RWPE1 (cell line): ENCODE results near the gene TELO2.

Source experiments
- CTCF ChIA-PET: fragments of 350-600 bp; sonication (Branson Sonifier 250); formaldehyde crosslinking; extraction: SDS; loops from one replicate; lab custom pipeline; 2021; lab: Yijun Ruan, JAX
- POLR2A ChIA-PET: fragments of 400-600 bp; formaldehyde crosslinking; extraction: SDS; loops from one replicate; lab custom pipeline; 2020; ENCODE audit warnings: antibody characterized with exemption; ENCODE audit not compliant: low non-redundant PET; lab: Yijun Ruan, JAX
- DNase-seq: peaks from one replicate; pipeline ENCODE4 v3.0.0; 2012; ENCODE audit warnings: low spot score
- H3K27ac ChIP-seq: fragments of 450-650 bp; 2 replicates; pipeline ENCODE4 v1.5.1; 2017
- TF ChIP-seq, protein P1 (sequence below): fragments of 450-650 bp; conservative IDR thresholded peaks from 2 replicates; pipeline ENCODE4 v1.5.1; 2017; ENCODE audit warnings: low read depth, mild to moderate bottlenecking

TELO2 gene

DNA sequence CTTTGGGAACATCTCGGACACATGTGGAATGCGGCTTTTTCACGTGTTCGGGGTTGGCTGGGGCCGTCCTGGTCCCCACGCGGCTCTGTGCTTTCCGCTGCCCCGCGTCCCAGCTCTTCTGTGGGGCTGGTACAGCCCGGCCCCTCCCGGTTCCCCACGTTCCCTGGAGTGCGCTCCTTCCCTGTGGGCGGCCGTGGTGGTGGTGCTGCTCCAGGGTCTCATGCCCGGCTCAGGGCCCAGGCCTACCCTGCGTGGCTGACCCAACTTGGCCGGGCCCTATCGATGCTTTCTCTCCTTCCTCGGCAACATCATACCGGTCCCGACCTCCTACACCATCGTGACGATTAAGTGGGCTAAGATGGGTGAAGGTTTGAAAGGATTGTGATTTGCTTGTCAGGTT, 3.3 kb downstream of the TELO2 start:
- no peak for DNase-seq
- TF ChIP-seq, protein P1, sequence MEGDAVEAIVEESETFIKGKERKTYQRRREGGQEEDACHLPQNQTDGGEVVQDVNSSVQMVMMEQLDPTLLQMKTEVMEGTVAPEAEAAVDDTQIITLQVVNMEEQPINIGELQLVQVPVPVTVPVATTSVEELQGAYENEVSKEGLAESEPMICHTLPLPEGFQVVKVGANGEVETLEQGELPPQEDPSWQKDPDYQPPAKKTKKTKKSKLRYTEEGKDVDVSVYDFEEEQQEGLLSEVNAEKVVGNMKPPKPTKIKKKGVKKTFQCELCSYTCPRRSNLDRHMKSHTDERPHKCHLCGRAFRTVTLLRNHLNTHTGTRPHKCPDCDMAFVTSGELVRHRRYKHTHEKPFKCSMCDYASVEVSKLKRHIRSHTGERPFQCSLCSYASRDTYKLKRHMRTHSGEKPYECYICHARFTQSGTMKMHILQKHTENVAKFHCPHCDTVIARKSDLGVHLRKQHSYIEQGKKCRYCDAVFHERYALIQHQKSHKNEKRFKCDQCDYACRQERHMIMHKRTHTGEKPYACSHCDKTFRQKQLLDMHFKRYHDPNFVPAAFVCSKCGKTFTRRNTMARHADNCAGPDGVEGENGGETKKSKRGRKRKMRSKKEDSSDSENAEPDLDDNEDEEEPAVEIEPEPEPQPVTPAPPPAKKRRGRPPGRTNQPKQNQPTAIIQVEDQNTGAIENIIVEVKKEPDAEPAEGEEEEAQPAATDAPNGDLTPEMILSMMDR: no peak
- ChIA-PET CTCF (no interaction called here), POLR2A (no interaction called here)
- no peak overlapping the region for H3K27ac ChIP-seq

DNA sequence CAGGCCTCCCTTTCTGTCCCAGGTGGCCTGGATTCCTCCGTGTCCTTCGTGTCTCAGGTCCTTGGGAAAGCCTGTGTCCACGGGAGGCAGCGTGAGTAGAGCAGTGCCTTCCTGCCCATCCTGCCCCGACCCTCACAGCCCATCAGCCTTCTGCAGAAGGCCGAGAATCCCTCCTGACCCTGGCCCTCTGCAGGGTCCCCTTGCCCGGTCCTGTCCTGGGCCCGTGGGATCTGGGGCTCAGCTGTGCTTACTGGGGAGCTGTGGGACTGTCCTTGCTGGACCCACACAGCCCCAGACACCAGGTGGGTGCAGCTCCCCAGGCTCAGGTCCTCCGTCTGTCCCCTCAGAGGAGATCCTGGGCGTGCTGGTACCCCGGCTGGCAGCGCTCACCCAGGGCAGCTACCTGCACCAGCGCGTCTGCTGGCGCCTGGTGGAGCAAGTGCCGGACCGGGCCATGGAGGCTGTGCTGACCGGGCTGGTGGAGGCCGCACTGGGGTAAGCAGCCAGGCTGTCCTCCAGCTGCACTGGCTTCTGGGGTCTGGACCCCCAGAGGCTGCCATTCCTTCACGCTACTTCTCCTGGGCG, 3.9 kb downstream of the TELO2 start:
- CTCF ChIA-PET: no interaction called here
- DNase-seq: no peak
- no peak overlapping the region for H3K27ac ChIP-seq
- TF ChIP-seq, protein P1: no peak
- POLR2A ChIA-PET: no interaction called here

DNA sequence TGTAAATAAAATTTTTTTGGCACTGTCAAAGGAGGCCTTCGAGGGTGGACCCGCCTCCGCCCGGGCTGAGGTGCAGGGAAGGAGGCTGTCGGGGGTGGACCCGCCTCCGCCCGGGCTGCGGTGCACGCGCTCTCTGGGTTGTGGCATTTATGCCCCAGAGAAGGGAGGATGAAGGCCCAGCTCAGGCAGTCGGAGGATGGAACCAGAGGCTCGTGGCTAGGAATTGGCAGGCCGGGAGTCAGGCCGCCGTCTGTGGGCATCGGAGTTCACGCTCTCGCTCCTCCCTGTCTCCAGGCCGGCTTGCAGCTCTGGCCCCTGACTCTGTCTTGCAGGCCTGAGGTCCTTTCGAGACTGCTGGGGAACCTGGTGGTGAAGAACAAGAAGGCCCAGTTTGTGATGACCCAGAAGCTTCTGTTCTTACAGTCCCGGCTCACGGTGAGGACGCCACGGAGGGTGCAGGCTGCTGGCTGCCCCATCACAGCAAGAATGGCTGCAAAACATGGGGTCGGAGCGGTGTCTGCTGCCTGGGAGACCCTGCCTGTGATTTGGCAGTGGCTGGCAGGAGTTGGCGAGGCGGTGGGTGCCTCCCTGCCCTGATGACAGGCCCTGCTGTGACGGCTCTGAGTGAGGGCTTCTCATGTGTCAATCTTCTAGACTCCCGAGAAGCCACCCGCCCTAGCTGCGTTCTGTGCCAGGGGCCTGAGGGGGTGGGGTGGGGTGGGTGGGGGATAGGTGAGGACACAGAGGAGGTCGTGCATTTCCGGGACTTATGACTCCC, 5.9 kb downstream of the TELO2 start:
- TF ChIP-seq, protein P1: no peak
- no peak for DNase-seq
- H3K27ac ChIP-seq: no peak overlapping the region
- ChIA-PET POLR2A (no interaction called here), CTCF (interaction anchor here (0.7 kb wide), 1 partner anchor 34 kb away, joined by 4 read pairs; the partner anchor contains the start of gene TMEM204)

DNA sequence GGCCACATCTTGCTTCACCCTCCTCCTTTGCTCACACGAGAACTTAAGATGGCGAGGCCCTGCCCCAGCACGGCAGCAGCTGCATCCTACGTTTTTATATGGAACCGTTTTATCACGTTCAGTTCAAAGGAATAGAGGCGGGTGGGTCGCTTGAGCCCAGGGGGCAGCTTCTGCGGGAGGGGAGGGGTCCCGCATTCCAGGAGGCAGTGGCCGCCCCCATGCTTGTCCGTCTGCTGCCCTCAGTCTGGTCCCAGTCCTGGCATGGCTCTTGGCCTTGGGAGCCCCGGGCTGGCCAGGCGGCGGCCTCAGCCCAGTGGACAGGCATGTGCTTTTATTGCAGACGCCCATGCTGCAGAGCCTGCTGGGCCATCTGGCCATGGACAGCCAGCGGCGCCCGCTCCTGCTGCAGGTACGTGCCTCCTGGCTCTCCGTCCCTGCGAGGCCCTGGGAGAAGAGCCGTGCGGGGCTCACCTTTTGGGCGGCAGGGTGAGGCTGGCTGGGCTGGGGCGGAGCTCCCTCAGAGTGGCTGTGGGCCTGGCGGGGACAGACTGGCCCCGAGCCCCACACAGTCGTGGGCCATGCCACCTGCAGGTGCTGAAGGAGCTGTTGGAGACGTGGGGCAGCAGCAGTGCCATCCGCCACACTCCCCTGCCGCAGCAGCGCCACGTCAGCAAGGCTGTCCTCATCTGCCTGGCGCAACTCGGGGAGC, 6.8 kb downstream of the TELO2 start:
- no peak overlapping the region for H3K27ac ChIP-seq
- CTCF ChIA-PET: interaction anchor here (0.7 kb wide), 1 partner anchor 33 kb away, joined by 4 read pairs; the partner anchor contains the start of gene TMEM204
- DNase-seq: no peak
- POLR2A ChIA-PET: no interaction called here
- TF ChIP-seq, protein P1: no peak

DNA sequence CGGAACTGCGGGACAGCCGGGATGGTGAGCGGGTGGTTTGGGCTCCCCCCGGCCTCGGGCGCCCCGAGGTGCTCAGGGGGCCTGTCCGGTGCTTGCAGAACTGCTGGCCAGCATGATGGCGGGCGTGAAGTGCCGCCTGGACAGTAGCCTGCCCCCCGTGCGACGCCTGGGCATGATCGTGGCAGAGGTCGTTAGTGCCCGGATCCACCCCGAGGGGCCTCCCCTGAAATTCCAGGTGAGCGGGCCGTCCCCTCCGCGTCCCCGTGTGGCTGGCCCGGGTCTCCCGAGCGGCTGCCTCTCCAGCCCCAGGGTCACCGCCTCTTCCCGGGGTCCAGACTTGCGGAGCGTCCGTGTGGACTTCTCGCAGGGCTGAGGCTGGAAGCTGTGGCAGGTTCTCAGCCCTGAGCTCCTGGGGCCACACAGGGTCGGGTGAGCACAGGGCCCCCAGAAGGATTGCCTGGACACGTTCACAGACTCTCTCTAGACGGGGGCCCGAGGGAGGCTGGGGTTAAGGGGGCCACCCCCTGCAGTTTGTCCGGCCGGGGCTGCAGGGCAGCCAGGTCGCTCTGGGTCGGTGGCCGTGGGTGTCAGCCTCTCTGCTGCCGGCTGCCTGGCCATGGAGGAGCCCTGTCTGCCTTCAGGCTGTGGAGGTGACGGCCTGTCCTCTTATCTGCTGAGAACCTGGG, 7.4 kb downstream of the TELO2 start:
- CTCF ChIA-PET: no interaction called here
- POLR2A ChIA-PET: no interaction called here

More for the DNA sequence above, 7.4 kb downstream of the TELO2 start:
- no peak overlapping the region for H3K27ac ChIP-seq
- no peak for DNase-seq
- TF ChIP-seq, protein P1: no peak
